KOPT-K1 (cell line): Measurements from ENCODE around the gene WWC1.

ENCODE experiments used
- H3K27ac ChIP-seq: fragments of 200-600 bp; sonication (generic); 2 replicates; pipeline ENCODE4 v1.5.1; 2016; ENCODE audit warnings: antibody characterized with exemption, mild to moderate bottlenecking, low read depth, low read length; ENCODE audit not compliant: poor library complexity, severe bottlenecking
- H3K36me3 ChIP-seq: fragments of 200-600 bp; sonication (generic); 2 replicates; pipeline ENCODE4 v1.5.1; 2017; ENCODE audit warnings: antibody characterized with exemption, mild to moderate bottlenecking, low read length, moderate library complexity; ENCODE audit not compliant: insufficient read depth
- H3K9me3 ChIP-seq: fragments of 200-600 bp; sonication (generic); 2 replicates; pipeline ENCODE4 v1.5.1; 2017; ENCODE audit warnings: antibody characterized with exemption, low read length, mild to moderate bottlenecking; ENCODE audit not compliant: insufficient read depth, poor library complexity, severe bottlenecking

WWC1 gene

DNA sequence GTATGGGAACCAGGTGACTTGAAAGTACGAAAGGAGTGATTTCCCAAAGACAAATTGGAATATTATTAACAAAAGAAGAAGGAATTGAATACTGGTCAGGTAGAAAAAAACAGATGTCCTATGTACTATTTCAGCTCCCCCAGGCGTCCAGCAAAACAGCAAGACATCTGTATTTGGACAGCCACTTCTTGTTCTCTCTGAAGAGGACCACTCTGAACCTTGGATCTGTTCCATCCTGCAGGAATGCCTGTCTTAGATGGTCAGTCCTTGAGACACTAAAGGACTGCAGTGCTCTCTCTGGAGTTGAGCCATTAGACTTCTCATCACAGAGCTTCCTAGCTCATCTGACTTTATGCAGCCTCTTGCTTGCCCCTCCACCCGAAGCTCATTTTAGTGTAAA, 120.4 kb downstream of the WWC1 start:
- Histone ChIP-seq H3K9me3 (no peaks in the 10 kb centered on the region), H3K36me3 (no peaks in the 10 kb centered on the region), H3K27ac (no peak overlapping the region)

DNA sequence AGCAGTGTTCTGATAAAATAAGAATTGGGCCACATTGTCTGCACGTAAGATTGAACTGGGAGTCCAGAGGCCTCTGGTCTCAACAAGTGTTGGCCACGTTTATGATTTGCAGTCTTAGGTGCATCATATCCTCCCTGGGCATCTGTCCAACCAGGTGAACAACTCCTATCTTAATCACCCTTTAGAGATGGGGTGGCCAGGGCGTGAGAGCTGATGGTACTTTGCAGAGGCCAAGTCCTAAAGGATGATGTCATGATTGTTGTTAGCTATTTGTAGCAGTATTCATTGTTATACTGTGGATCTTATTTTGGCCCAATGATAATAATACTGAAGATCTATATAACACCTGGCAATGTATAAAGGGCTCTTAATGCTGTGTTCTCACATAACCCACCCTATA, 121.6 kb downstream of the WWC1 start:
- no peaks in the 10 kb centered on the region for H3K36me3 ChIP-seq

DNA sequence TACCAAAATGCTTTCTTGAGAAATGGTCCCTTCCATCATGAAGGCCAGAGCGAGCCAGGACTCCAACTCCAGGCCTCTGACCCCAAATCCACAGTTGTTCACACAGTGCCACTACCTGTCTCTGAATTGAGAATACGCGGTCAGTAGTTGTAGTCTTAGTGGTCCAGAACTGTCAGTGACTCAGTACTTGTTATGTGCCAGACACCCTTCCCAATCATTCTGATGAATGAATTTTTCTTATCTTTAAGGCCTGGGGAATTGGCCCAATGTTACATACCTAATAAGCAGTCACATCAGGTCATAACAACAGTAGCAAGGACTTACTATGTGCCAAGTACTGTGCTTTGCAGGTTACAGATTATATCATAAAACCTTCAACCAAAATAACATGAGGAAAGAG, 122.2 kb downstream of the WWC1 start:
- no peak overlapping the region for H3K27ac ChIP-seq
- H3K36me3 ChIP-seq = no peaks in the 10 kb centered on the region

More for the DNA sequence above, 121.6 kb downstream of the WWC1 start:
- Histone ChIP-seq H3K27ac (no peak overlapping the region), H3K9me3 (no peaks in the 10 kb centered on the region)

DNA sequence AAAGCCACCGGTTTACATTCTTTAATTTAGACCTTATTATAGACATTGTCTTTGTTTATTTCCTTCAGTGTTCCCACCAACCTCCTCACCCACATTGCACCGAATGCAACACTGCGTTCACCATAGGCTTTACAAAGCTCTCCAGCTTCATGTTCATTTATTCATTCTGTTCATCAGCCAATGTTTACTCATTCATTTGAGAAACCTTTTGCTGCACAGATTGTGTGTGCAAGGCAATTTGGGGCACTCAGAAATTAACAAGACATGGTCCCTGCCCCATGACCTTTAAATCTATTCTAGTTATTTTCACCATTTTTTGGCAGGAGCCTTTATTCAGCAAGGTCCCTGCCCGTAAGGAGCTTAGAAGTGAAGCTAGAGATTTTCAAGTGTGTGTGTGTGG, 124.0 kb downstream of the WWC1 start:
- Histone ChIP-seq H3K27ac (no peak overlapping the region), H3K36me3 (no peaks in the 10 kb centered on the region), H3K9me3 (no peaks in the 10 kb centered on the region)

More for the DNA sequence above, 122.2 kb downstream of the WWC1 start:
- H3K9me3 ChIP-seq = no peaks in the 10 kb centered on the region

DNA sequence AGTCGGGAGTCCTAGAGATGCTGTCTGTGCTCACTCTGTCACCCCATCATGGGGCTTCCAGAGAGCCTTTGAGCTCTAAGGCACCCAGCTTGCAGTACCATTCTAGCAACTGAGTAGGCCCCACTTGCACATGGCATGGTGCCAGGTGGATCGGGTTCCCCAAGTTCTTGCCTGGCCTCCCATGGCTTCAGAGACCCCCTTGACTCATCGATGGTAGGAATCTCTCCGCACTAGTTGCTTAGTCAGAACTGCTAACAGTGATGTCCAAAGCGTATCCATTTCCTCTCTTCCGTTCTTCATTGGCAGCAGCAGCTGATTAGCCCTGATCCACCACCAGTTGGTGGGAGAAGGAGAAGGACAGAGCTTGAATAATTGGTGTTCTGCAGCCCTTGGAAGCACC, 124.5 kb downstream of the WWC1 start:
- no peaks in the 10 kb centered on the region for H3K36me3 ChIP-seq
- H3K9me3 ChIP-seq = no peaks in the 10 kb centered on the region
- no peak overlapping the region for H3K27ac ChIP-seq

DNA sequence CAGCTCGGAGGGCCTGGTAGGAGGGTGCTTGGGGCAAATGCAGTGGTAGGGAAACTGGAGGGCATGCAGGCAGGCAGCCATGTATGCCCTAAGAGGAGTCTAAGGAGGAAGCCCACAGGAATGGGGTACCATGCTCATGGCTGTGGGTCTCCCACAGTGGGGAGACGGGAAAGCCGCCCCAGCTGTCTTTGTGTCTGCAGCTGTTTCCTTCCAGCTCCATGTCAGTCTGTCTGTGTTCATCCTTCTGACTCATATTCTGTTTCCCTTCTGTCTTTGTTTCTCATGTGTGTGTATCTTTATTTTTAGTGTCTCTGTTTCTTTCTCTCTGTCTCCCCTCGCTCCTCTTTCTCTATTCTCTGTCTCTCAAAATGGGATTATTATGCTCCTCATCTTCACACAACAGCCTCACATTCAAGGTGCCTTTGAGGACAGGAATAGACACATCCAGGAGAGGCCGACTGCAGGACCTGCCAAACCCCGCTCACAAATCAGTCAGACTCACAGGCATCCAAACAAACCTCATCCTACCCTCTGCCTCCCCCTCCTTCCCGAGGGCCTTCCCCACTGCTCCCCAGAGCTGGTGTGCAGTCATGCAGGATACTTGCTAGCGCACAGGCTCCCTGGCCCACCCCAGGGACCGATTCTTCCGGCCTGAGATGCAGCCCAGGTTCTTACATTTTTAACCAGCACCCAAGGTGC, 126.4 kb downstream of the WWC1 start:
- H3K36me3 ChIP-seq = no peaks in the 10 kb centered on the region
- H3K9me3 ChIP-seq = no peaks in the 10 kb centered on the region
- no peak overlapping the region for H3K27ac ChIP-seq

DNA sequence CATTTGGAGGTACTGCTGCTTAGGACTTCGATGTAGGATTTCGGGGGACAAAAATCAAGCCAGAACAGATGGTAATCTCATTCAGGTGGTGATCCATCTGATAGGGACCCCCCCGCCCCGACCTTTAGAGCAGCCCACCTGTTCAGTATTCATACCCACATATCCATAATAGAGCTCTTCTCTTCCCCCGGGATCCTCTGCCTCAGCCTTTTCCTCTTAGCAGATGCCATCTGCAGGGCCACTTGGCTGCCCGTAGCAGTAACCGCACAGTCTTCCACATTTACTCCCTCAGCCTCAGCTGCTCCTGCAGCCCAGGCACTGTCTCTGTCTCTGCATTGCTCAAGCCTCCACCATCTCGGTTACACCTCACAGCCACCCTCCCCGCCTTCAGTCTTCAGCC, 129.0 kb downstream of the WWC1 start:
- Histone ChIP-seq H3K36me3 (no peaks in the 10 kb centered on the region), H3K9me3 (no peaks in the 10 kb centered on the region), H3K27ac (no peak overlapping the region)

DNA sequence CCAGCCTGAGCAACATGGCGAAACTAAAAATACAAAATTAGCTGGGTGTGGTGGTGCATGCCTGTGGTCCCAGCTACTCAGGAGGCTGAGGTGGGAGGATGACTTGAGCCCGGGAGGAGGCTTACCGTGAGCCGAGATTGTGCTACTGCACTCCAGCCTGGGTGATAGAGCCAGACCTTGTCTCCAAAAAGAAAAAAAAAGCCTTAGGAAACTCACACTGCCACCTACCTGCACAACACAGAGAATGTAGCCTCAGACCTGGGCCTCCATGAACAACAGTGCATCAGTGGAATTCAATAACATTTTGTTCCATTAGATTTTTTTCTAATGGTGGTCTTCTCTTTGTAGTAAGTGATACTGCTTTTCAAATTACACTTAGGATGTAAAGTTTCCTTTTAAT, 131.0 kb downstream of the WWC1 start:
- Histone ChIP-seq H3K27ac (no peak overlapping the region), H3K36me3 (no peaks in the 10 kb centered on the region), H3K9me3 (no peaks in the 10 kb centered on the region)

DNA sequence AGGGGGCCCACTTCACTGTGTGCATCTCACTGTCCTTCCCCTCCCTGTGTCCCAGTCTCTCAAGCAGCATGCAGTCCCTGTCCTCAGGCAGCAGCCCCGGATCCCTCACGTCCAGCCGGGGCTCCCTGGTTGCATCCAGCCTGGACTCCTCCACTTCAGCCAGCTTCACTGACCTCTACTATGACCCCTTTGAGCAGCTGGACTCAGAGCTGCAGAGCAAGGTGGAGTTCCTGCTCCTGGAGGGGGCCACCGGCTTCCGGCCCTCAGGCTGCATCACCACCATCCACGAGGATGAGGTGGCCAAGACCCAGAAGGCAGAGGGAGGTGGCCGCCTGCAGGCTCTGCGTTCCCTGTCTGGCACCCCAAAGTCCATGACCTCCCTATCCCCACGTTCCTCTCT, 132.0 kb downstream of the WWC1 start:
- no peaks in the 10 kb centered on the region for H3K36me3 ChIP-seq
- no peaks in the 10 kb centered on the region for H3K9me3 ChIP-seq

DNA sequence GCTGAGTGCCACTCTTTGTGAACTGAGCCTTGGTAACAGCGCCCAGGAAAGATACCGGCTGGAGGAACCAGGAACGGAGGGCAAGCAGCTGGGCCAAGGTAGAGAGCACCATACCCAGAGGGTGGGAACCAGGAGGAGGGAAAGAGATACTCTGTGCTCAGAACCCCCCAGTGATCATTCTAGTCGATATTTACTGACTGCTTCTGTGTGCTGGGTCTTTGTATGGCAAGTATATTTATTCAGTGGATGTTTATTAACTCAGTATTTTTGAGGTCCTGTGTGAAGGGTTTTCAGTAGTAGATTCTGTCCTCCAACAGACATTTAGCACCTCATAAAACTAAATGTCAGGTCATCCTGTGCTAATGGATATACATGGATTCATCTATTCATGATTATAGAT, 132.5 kb downstream of the WWC1 start:
- no peak overlapping the region for H3K27ac ChIP-seq
- H3K36me3 ChIP-seq = no peaks in the 10 kb centered on the region
- H3K9me3 ChIP-seq = no peaks in the 10 kb centered on the region

More for the DNA sequence above, 132.0 kb downstream of the WWC1 start:
- H3K27ac ChIP-seq = no peak overlapping the region

DNA sequence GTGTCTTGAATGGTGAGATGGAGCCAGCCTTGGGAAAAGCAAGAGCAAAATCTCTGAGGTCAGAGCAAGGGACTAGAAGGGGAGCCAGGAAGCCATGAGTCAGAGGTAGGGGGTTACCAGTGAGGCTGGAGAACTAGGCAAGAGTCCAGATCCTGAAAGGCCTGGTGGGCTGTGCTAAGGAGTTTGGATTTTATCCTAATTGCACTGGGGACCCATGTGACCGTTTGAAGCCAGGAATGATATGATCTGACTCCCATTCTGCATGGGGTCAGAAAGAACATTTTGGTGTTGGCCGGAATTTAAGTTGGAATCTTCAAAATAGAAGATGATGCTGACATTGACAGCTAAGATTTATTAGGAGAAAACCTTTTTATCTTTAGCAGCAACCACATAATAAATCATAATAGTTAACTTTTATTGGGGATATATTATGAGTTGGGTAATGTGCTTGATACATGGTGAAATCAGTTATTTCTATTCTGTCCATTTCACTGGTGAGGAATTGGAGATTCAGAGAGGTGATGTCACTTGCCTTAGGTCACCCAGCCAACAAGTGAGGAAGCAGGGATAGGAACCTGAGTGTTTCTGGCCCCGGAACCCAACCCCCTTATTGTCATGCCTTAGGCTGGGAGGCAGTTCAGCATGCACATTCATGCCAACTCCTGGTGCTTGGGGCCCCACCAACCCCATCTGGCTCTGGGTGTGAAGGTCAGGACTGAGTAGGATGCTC, 133.3 kb downstream of the WWC1 start:
- Histone ChIP-seq H3K27ac (no peak overlapping the region), H3K9me3 (no peaks in the 10 kb centered on the region), H3K36me3 (no peaks in the 10 kb centered on the region)

DNA sequence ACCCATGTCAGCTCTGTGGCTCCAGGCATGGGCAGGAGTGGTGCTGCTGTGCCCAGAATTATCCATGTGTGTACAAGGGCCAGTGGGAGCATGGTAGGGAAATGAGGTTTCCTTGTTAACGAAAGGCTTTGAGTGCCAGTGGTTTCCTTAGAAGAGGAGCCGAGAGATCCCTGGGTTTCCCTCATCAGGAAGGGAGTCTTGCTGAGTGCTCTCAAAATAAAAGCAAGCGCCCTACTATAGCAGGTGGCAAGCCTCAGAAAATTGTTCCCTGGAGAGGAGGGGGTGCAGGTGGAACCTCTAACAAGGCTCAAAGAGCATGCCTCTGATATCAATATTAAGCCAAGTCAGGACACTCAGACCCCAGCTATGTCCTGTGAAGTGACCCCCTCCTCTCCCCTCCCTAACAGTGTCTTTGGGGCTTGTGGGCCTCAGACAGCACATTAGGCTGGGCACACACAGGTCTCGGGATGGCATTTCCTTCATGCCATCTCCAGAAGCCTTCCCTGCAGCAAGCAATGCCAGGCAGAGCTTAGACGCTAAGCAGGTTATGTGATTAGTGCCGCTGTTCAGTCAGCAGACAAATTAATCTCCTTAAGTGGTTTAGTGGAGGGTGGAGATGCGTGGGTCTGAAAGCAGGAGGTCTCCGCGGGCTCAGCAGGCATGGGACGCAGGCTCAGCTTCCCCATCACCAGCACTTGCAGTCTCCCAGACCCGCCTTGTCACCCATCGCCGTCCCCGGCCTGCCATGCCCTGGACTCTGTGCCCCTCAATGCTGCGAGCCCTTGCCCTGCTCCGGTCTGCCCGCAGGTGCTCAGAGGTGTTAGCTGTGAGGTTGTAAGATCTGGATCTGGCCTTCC, 134.8 kb downstream of the WWC1 start:
- H3K36me3 ChIP-seq = no peaks in the 10 kb centered on the region
- no peak overlapping the region for H3K27ac ChIP-seq
- no peaks in the 10 kb centered on the region for H3K9me3 ChIP-seq

DNA sequence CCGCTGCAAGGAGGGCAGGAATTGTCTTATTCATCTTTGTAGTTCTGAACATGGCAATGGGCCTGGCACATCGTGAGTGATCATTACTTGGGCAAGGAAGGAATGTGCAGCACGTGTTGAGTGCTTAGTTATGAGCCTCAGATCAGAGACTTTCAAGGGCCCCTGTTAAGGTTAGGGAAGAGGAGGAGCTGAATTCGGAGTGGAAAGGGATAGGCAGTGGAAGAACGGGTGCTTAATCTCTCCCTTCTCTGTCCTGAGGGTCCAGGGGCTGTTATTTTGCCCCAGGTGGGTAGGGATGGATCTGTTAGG, 135.4 kb downstream of the WWC1 start:
- Histone ChIP-seq H3K27ac (no peak overlapping the region), H3K36me3 (no peaks in the 10 kb centered on the region), H3K9me3 (no peaks in the 10 kb centered on the region)

DNA sequence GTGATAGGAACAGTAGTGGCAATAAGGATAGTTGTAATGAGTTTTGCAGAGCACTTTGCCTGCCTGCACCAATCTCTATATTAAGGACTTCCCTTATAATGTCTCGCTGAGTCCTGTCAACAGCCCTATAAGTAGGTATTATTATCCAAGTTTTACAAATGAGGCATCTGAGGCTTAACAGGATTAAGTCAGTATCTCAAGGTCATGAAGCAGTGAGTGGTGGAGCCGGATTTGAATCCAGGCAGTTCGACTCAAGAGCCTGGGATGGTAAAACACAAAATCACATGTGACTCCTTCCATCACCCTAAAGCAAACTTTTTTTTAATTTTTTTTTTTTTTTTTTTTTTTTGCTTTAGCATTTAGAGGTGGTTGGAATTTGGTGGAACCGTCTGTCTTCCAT, 135.8 kb downstream of the WWC1 start:
- no peaks in the 10 kb centered on the region for H3K36me3 ChIP-seq
- no peak overlapping the region for H3K27ac ChIP-seq
- no peaks in the 10 kb centered on the region for H3K9me3 ChIP-seq

DNA sequence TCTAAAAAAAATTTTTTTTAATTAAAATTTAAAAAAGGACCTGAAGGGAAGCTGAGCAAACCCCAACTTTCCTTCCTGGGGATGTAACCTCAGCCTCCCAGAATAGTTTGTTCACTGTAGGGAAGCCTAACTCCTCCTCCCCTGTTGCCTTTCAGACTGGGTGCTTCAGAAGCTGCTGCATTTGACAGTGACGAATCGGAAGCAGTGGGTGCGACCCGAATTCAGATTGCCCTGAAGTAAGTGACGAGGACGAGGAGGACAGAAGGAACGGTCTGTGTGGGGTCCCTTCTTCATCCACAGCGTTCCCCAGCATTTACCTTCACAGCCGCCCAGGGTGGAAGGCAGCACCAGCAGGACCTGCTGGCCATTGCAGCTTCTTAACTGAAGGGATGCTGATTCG, 137.1 kb downstream of the WWC1 start:
- Histone ChIP-seq H3K36me3 (no peaks in the 10 kb centered on the region), H3K9me3 (no peaks in the 10 kb centered on the region)

More for the DNA sequence above, 137.1 kb downstream of the WWC1 start:
- H3K27ac ChIP-seq = no peak overlapping the region
